Activated gamma-delta T cell treated with anti-CD3 and anti-CD28 coated beads, Interleukin-2, amount 50 U/mL, for 16 hours (primary cell): ENCODE measurements around the gene DIPK1C.

Experiments
- DNase-seq: peaks from one replicate; pipeline ENCODE4 v3.0.0-alpha.2; 2020; ENCODE audit warnings: low read depth

Gene DIPK1C

GRCh38 chr18:74451148-74451547, 6.0 kb downstream of the DIPK1C start:
- no peak for DNase-seq

- no peak for DNase-seq
These were observed 6.5 kb downstream of the DIPK1C start for GRCh38 chr18:74450626-74451025.

DNA sequence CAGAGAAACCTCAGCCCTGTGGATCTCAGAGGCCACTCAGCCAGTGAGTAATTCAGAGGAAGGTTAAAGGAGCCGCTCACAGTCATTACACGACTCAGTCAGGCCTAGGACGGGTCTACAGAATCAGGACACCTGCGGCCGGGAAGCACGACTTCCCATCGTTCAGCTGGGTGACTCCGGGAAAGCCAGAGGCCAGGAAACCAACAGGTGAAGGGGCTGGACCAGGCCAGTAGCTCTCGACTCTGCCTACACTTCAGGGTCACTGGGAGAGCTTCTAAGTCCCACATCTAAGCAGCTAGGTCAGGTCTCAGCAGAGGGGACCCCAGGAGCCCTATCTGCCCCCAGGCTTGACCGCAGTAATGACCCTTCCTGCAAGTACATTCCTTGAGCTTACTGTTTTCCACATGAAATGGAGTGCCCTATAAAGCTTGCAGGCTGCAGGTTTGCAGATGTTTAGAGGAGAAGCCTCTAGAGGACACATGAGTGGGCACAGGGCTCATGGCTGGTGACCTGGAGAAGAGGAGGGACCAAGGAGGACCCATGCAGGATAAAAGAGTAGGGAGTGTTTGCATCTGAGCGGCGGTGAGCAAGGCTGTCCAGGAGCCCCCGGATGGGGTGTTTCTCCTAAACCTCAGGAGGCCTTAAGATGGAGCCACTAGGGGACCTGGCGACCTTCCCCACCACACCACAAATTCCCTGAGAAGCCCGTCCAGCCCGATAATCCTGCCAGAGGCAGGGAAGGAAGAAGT, 9.5 kb downstream of the DIPK1C start:
- no peak for DNase-seq

DNA sequence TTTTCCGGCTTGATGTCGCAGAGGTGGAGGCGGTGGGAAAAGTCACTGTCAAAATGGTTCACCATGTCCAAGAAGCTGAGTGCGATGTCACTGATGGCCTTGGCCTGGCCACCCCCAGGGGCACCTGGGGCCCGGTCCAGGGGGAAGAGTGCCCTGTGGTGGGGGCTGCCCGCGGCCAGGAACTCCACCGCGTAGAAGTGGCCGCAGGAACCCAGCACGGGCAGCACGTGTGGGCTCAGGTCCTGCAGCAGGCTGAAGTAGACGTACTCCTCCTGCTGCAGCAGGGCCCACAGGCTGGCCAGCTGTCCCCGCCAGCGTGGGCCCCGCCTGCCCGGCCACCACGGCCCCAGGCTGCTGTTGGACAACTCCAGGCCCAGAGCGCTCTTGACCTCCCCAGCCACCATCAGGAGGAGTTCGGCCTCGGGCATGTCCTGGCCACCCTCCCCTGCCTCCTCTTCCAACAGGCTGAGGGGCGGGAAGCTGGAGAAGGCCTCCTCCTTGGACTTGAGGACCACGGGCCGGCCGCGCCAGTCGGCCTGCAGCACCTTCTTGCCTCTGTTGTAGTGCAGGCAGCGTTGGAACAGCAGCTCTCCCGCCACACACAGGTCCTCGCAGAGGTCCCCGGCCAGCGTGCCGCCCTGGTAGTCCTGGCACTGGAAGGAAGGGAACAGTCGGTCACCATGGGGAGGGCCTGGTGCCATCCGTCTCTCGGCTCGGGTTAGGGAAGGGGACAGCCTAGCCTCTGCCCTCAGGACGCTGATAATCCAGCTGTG, 10.3 kb downstream of the DIPK1C start:
- no peak for DNase-seq

DNA sequence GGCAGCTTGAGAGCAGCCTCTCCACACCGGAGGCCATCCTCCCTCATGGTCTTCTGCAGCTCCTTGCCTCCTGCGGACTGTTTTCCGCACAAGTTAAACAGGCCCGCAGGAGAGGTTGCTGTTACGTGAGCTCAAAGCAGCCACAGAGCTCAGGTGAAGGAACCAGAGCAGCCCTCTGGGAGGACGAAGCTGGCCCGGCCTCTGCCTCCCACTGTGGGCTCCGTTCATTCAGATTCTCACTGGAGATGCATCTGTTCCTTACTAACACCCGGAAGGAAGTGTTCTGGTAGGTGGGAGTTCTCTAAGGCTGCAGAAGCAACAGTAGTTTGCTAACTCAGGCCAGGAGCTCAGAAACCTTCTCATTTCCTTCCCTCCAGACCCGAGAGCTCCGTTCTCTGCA, 10.9 kb downstream of the DIPK1C start:
- no peak for DNase-seq

- DNase-seq, result no peak
These were observed 11.5 kb downstream of the DIPK1C start for GRCh38 chr18:74445585-74445984.

DNA sequence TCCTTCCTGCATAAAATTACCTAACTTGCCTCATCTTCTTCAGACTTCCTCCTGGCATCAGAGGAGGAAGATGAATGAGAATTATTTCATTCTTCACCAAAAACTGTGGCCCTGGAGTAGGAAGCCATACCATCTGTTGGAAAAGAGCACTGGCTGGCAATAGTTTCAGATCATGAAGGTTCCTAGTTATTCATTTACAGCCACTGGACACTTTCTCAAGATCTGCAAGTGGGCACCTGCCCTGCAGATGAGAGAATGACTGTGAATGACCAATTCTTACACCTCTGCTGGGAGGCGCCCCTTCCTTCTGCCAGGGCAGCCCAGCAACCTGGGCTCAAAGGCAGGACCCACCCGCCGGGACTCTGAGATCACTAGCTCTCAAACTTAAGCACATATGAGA, 13.0 kb downstream of the DIPK1C start:
- DNase-seq, result no peak

DNA sequence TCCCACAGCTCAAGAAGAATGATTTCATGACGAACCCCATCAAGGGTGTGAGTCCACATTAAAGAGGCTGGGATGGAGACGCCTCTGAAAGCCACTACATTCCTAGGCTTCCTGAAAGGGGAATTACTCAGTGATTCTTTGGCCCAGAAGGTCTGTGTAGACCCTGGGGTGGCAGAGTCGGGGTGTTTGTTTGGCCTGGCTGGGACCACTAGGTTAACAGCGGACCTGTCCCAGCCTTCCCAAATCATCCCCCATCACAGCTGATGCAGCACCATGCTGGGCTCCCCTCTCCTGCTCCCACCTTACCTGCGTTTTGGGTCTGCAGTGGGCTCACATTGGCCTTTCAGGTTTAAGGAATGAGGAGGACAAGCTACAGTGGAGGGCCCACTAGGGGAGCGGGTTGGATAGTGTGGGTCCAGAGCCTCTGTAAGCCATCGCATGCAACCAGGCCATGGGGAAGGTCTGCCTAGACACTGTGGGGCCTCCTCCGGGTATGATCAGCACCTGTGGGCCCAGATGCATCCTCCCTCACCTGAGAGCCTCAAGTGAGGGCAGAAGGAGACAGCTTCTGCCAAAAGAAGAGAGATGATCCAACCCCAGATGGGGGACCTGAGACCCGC, 16.2 kb downstream of the DIPK1C start:
- DNase-seq, result no peak

DNA sequence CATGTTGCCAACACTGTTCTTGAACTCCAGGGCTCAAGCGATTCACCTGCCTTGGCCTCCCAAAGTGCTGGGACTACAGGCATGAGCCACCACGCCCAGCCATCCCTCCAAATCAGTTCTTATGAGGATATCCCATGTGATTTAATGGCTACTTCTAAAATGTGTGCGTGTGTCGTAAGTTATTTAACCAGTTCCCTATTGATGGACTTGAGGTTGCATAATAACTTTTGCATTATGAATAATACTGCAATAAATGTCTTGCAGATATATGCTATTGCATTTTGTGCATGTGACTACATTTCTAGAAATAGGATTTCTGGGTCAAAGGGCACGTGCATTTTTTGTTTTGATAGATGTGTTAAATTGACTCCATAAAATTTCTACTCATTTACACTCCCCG, 19.0 kb downstream of the DIPK1C start:
- DNase-seq, result no peak

GRCh38 chr18:74436158-74436769, 20.8 kb downstream of the DIPK1C start:
- no peak for DNase-seq

GRCh38 chr18:74435740-74436139, 21.4 kb downstream of the DIPK1C start:
- DNase-seq, result no peak

DNA sequence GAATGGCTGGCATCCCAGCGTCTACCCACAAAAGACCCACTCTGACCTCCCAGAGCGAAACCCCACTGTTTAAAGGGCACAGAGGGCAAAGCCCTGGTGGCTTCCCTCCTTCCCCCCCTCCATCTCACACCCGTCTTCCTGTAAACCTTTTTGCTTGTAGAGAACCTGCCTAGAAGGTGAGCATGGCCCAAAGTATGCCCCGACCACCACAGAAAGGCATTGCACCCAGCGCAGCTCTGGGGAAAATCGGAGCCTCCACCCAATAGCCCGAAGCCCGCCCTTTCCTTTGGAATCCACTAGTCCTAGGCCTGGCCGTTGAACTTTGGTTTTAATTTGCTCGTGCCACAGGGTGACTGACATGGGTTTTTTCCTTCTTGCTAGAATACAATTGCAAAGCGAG, 22.6 kb downstream of the DIPK1C start:
- no peak for DNase-seq

DNA sequence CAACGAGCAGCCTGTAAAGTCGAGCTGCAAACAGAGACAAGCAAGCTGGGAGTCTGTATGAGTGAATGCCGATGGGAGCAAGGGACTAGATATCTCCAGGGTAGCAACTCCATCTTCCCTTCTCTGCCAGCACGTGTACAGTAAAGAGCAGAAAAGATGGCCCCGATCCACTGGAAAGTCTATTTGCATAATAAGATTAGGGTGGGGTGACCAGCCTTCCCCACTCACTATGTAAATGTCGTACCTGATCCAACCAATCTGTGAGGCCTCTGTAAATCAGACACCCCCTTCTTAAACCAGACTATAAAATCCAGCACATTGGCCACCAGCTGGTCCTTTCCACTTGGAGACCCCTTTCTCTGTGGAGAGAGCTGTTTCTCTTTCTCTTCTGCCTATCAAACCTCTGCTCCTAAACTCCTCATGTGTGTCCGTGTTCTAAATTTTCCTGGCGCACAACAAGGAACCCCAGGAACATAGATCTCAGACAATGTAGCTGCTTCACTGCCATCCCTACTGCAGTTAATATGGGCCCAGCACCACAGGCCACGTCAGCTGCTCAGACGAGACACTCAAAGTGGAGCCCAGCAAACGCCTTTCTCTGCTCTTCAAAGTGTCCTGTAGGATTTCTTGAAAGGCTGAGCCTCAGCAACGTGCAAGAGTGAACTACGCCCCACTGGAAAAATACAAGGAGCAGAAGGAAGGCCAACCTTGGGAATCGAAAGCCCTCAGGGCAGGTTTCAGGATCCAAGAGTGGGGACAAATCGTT, 26.1 kb downstream of the DIPK1C start:
- no peak for DNase-seq

GRCh38 chr18:74430231-74430630, 26.9 kb downstream of the DIPK1C start:
- no peak for DNase-seq

DNA sequence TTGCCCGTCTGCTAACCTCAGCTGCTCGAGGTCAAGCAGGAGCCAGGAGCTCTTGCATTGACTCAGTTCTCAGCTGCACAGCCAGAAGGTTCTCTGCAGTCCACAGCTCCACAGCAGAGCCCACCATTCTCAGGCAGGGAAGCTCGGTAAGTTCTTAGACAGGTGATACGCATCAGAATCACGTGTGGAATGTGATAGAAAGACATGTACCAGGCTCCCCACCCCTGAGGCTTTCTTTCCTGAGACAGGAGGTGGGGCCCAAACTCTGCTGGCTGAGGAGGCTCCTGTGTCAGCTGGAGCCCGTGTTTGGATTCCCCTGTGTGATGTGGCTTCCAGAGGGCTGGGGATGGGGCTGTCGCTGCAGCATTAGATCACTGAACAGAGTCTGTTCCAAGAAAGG, 28.0 kb downstream of the DIPK1C start:
- DNase-seq, result no peak

- no peak for DNase-seq
These were observed 29.5 kb downstream of the DIPK1C start for GRCh38 chr18:74427442-74428112.

GRCh38 chr18:74425876-74426275, 31.2 kb downstream of the DIPK1C start:
- no peak for DNase-seq

- DNase-seq, result no peak
These were observed 31.9 kb downstream of the DIPK1C start for GRCh38 chr18:74425161-74425560.

DNA sequence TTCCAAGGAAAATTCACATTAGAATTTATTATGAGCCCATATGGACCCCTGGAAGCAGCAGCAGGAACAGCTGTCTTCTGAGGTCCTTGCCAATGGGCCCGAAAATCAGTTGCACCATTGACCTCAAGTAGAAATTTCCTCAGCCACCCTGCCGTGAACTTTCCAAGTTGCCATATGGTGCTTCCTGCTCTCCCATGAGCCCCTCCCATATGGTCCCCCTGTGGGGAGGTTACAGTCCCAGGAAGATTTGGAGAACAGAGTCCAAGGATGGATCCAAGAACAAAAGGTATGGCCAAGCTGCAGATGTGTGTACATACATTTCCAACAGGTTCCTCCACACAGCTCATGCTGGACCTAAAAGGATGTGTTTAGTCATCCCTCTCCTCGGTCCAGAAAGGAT, 34.6 kb downstream of the DIPK1C start:
- DNase-seq, result no peak

DNA sequence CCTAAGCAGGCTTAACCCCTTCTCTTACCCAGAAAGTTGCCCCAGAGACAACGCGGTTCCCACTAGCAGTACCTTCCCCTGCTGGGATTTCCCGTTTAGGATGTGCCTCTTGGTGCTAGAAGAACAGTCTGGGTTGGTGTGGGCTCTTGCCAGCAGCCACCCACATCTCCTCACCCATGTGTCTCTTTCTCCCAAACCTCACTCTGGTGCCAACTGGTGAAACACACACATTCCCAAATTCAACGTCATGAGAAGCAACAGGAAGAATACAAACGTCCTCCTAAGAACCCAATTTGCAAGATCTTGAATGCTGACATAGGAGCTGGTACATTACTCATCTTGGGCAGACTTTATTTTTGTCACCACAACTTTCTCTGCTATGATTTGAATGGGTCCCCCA, 36.2 kb downstream of the DIPK1C start:
- no peak for DNase-seq

DNA sequence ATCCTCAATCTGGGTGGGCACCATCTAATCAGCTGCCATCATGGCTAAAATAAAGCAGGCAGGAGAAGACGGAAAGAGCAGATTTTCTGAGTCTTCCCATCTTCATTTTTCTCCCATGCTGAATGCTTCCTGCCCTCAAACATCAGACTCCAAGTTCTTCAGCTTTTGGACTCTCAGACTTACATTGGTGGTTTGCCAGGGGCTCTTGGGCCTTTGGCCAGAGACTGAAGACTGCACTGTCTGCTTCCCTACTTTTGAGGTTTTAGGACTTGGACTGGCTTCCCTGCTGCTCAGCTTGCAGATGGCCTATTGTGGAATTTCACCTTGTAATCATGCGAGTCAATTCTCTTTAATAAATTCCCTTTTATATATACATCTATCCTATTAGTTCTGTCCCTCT, 36.6 kb downstream of the DIPK1C start:
- no peak for DNase-seq
